ENCODE data around the gene CCDC83.

DNA sequence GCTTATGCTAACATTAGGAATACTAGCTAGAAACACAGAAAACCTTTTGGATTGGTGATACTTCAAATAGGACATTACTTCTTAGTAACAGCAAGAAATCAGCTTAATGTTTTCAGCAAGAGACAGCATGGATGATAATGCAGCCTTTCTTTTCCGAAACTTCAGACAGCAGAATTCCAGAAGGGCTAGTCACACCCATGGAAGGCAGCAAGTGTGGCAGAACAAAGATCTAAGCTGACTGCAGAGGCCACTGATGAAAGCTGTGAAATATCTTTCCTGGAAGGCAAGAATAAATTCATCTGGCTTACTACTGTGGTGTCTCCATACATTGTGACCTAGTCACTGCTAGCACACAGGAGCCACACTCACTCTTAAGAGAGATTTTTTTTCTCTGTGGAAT, 100.3 kb downstream of the CCDC83 start:
- no peak for TF ChIP-seq CTCF (IDR thresholded peaks at IDR 0.05)
- TF ChIP-seq POLR2A (IDR thresholded peaks at IDR 0.05): no peak

Measured in heart left ventricle (tissue), 13 donors.